Adipose tissue (tissue), 3 donors: Measurements from ENCODE around the gene PDAP1. TPM values are rescaled to one million over a fixed set of nuclear protein-coding genes. Genes with fewer than 3 reads are reported as not detected.
"Not testable (repeated sequence)": the region's sequence is repeated elsewhere in the genome, so short reads cannot be mapped to it uniquely, and the experiment has no call there.

Source experiments
- H3K27ac ChIP-seq: one replicate; pipeline ENCODE4 v1.5.1; 2013; ENCODE audit warnings: low read depth, low read length
- WGBS, 3 donors: extraction: QIAGEN DNeasy Blood & Tissue Kit; methylation state at CpG; one replicate each; pipeline ENCODE4 v1.1.7; 2013; 5-methylcytosine and 5-hydroxymethylcytosine counted together
- polyA plus RNA-seq, 3 donors: library from polyadenylated mRNA; stranded (reverse); fragments of 200-250 nt; gene quantifications; one replicate each; pipeline ENCODE4 v1.2.3, GENCODE V29; 2013
- donor health status: healthy with polysubstance abuse.
- donor health status: Bipolar disorder and iron deficiency.
- donor health status: healthy.

Gene PDAP1
- polyA plus RNA-seq, 3 donors, result 89.4 to 169 (median 152) TPM

- H3K27ac ChIP-seq, result no peak overlapping the region
These were observed 39.5 kb downstream of the PDAP1 start for GRCh38 chr7:99368750-99369389.

GRCh38 chr7:99366646-99367045 lies 41.8 kb downstream of the PDAP1 start:
- 82 to 86% (median 84%) methylated on average over 11 of the region's 11 CpGs for WGBS, 3 donors
- no peak overlapping the region for H3K27ac ChIP-seq

More at GRCh38 chr7:99368750-99369389, 39.5 kb downstream of the PDAP1 start:
- WGBS, 3 donors, result 95 to 97% (median 95%) methylated on average over 13 of the region's 13 CpGs

GRCh38 chr7:99365318-99366141 lies 42.9 kb downstream of the PDAP1 start:
- H3K27ac ChIP-seq, result no peak overlapping the region
- 76 to 83% (median 82%) methylated on average over 17 of the region's 17 CpGs for whole genome bisulfite sequencing, 3 donors

GRCh38 chr7:99363286-99363685 lies 45.1 kb downstream of the PDAP1 start:
- no peak overlapping the region for H3K27ac ChIP-seq
- WGBS, 3 donors, result 95% methylated on average over 5 of the region's 5 CpGs

- H3K27ac ChIP-seq, result no peak overlapping the region
- WGBS, 3 donors, result 85 to 90% (median 85%) methylated on average over 3 of the region's 3 CpGs
These were observed 45.6 kb downstream of the PDAP1 start for GRCh38 chr7:99362801-99363200.

- WGBS, 3 donors, result 90 to 92% (median 90%) methylated on average over 22 of the region's 22 CpGs
- H3K27ac ChIP-seq, result no peak overlapping the region
These were observed 48.8 kb downstream of the PDAP1 start for GRCh38 chr7:99359465-99360154.

- H3K27ac ChIP-seq, result not testable (repeated sequence)
- WGBS, 3 donors, result 94 to 96% (median 95%) methylated on average over 15 of the region's 15 CpGs
These were observed 49.9 kb downstream of the PDAP1 start for GRCh38 chr7:99358521-99358920.

- no peak overlapping the region for H3K27ac ChIP-seq
- 91 to 94% (median 94%) methylated on average over 16 of the region's 16 CpGs for WGBS, 3 donors
These were observed 50.5 kb downstream of the PDAP1 start for GRCh38 chr7:99357701-99358490.

GRCh38 chr7:99355098-99355497 lies 53.3 kb downstream of the PDAP1 start:
- 86 to 94% (median 93%) methylated on average over 7 of the region's 7 CpGs for WGBS, 3 donors
- no peak overlapping the region for H3K27ac ChIP-seq

- WGBS, 3 donors, result 97 to 98% (median 98%) methylated on average over 5 of the region's 5 CpGs
- no peak overlapping the region for H3K27ac ChIP-seq
These were observed 56.1 kb downstream of the PDAP1 start for GRCh38 chr7:99352247-99352646.

- not testable (repeated sequence) for H3K27ac ChIP-seq
- WGBS, 3 donors, result 95 to 97% (median 96%) methylated on average over 3 of the region's 3 CpGs
These were observed 57.8 kb downstream of the PDAP1 start for GRCh38 chr7:99350641-99351040.

Other genes starting within 250 kb of the PDAP1 start
- gene KPNA7, start 200.5 kb downstream of the PDAP1 start, polyA plus RNA-seq, result under 1 TPM in 2 of 3 donors, not detected in 1; 0.06 to 0.16 TPM
- gene MYH16, start 135.8 kb downstream of the PDAP1 start, polyA plus RNA-seq, result not detected
- 100 to 1,000 TPM in 2 of 3 donors, 10 to 100 TPM in 1; 54.5 to 239 (median 109) TPM for gene ARPC1A, start 82.7 kb downstream of the PDAP1 start, polyA plus RNA-seq
- 100 to 1,000 TPM in 2 of 3 donors, 10 to 100 TPM in 1; 62.2 to 282 (median 234) TPM for gene ARPC1B, start 33.9 kb downstream of the PDAP1 start, polyA plus RNA-seq
- gene BUD31, start 372 bp upstream of the PDAP1 start, polyA plus RNA-seq, result 100 to 1,000 TPM in 1 of 3 donors, 10 to 100 TPM in 2; 58.2 to 105 (median 76.8) TPM
- 1 to 10 TPM; 1.6 to 4.5 (median 2.3) TPM for gene PTCD1, start 30.2 kb upstream of the PDAP1 start, polyA plus RNA-seq
- 10 to 100 TPM; 27.1 to 45.1 (median 32.8) TPM for gene CPSF4, start 30.3 kb upstream of the PDAP1 start, polyA plus RNA-seq
- gene ATP5MF, start 57.6 kb upstream of the PDAP1 start, polyA plus RNA-seq, result 1,000 to 10,000 TPM in 2 of 3 donors, 100 to 1,000 TPM in 1; 432 to 1,027 (median 1,022) TPM
- gene ZNF789, start 64.3 kb upstream of the PDAP1 start, polyA plus RNA-seq, result 1 to 10 TPM; 3.1 to 6.3 (median 4.8) TPM
- gene ZNF394, start 91.7 kb upstream of the PDAP1 start, polyA plus RNA-seq, result 10 to 100 TPM in 2 of 3 donors, 1 to 10 TPM in 1; 8.2 to 20.8 (median 15.2) TPM
- 1 to 10 TPM; 1.7 to 3.7 (median 2.8) TPM for gene ZKSCAN5, start 96.1 kb upstream of the PDAP1 start, polyA plus RNA-seq
- gene FAM200A, start 143.5 kb upstream of the PDAP1 start, polyA plus RNA-seq, result 1 to 10 TPM; 1.7 to 5.7 (median 2.3) TPM
- 10 to 100 TPM; 25.1 to 51.8 (median 40.9) TPM for gene ZNF655, start 150.0 kb upstream of the PDAP1 start, polyA plus RNA-seq
- 1 to 10 TPM in 1 of 3 donors, under 1 TPM in 2; 0.49 to 1.1 (median 0.52) TPM for gene TMEM225B, start 189.7 kb upstream of the PDAP1 start, polyA plus RNA-seq
- gene ZSCAN25, start 208.3 kb upstream of the PDAP1 start, polyA plus RNA-seq, result 1 to 10 TPM; 3.7 to 5.6 (median 4.7) TPM